Esophagus squamous epithelium (tissue), 4 donors: ENCODE results near the gene HTATIP2.

Experiments used
- CTCF ChIP-seq, 6 experiments: fragments of 450-650 bp in 4 of 6; fragments of 200-600 bp in 2 of 6; sonication (generic) in 2 of 6; IDR thresholded peaks; one replicate each; pipeline ENCODE4 v1.5.1; 2016 to 2019; ENCODE audit warnings: antibody characterized with exemption in 6 of 6, mild to moderate bottlenecking in 4 of 6, moderate library complexity in 4 of 6
- POLR2A ChIP-seq, 4 donors: fragments of 450-650 bp; IDR thresholded peaks; one replicate each; pipeline ENCODE4 v1.6.1; 2017; ENCODE audit warnings: antibody characterized with exemption in 4 of 4, mild to moderate bottlenecking in 4 of 4, moderate library complexity in 3 of 4

GRCh38 chr11:20372081-20372626 is 8.6 kb downstream of the HTATIP2 start:
- TF ChIP-seq CTCF (IDR thresholded peaks at IDR 0.05) (no peak), POLR2A (IDR thresholded peaks at IDR 0.05) (no peak)
